HG03575 (cell line): ENCODE results near the gene PLA1A.
"Not testable (repeated sequence)": the region's sequence is repeated elsewhere in the genome, so short reads cannot be mapped to it uniquely, and the experiment has no call there.

Experiments
- ATAC-seq: cut with Tn5 transposase; IDR thresholded peaks from one replicate; pipeline ENCODE4 v1.9.1; 2021; ENCODE audit not compliant: unreplicated experiment, insufficient number of reproducible peaks, low FRiP score; ENCODE audit errors: extremely low read depth

PLA1A gene

DNA sequence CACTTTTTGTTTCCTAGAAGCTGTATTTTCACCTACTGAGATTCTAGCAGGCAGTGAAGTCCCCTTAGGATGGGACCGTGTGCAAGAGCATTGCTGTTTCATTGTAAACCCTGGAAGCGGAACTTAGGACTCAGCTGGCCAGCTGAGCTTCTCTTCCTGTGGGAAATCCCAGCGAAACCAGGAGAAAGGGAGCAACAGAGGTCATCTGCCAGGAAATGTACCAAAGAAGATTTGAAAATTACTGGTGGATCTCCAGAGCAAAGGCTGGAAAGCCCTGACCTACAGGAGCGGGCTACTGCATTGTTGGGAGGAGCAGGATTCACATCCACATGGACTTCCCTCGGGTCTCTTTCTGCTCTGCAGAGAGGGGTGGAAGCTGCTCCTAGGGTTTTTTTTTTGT lies 26.0 kb upstream of the PLA1A start:
- no peak for ATAC-seq

- ATAC-seq = no peak
These were observed 22.2 kb upstream of the PLA1A start for GRCh38 chr3:119575507-119575906.

DNA sequence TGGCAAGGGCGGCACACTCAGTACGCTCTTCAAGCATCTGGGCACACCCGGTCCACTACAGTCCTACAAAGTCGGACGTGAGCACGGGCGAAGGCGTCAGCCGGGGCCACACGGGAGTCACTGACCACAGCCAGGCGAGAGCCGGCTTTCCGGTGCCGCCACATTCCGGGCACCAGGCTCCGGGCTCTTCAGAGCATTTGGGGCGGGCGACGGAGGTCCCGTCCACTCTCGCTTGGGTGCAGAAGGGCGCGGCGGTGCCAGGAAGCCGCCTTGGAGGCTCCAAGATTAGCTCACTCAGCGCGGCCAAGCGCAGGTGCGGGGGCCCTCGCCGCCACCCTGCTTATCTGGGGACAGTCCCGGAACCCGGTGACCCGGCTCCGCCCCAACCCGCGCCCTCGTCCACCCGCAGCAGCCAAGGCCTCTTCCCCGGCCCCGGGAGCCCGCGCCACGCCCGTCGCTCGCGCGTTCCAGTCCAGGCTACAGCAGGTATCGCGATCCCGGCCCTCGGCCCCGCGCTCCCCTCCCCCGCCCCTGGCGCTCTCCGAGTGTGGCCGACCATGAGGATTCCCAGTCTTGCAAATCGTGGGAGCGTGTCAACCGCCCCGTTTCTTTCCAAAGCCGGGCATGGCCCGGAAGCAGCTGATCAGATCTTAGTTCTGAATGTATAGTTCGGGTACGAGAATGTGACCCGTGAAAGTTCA lies 18.2 kb upstream of the PLA1A start, which contains the start of gene ADPRH:
Gene ADPRH, plus strand, starts transcription at position 127 of the 701 bp plus-strand sequence. CDS start 2,678 bp downstream, outside the sequence.
- ATAC-seq = peak; percentile 31

GRCh38 chr3:119580067-119580760 lies 17.5 kb upstream of the PLA1A start:
- peak; percentile 32 for ATAC-seq

DNA sequence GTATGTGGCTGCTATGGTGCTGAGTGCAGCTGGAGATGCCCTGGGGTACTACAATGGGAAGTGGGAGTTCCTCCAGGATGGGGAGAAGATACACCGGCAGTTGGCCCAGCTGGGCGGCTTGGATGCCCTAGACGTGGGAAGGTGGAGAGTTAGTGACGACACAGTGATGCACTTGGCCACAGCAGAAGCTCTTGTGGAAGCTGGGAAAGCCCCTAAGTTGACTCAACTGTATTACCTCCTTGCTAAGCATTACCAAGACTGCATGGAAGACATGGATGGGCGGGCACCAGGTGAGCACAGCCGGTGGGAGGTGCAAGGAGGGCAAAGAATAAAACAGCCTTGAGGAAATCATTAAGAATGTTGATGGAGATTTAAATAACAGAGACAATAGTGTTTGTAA lies 15.5 kb upstream of the PLA1A start:
- ATAC-seq = no peak

GRCh38 chr3:119585208-119585607 lies 12.5 kb upstream of the PLA1A start:
- ATAC-seq = no peak

- ATAC-seq = no peak
These were observed 11.7 kb upstream of the PLA1A start for GRCh38 chr3:119585856-119586570.

GRCh38 chr3:119586733-119587172 lies 10.9 kb upstream of the PLA1A start:
- no peak for ATAC-seq

- ATAC-seq = no peak
These were observed 9.6 kb upstream of the PLA1A start for GRCh38 chr3:119588112-119588511.

DNA sequence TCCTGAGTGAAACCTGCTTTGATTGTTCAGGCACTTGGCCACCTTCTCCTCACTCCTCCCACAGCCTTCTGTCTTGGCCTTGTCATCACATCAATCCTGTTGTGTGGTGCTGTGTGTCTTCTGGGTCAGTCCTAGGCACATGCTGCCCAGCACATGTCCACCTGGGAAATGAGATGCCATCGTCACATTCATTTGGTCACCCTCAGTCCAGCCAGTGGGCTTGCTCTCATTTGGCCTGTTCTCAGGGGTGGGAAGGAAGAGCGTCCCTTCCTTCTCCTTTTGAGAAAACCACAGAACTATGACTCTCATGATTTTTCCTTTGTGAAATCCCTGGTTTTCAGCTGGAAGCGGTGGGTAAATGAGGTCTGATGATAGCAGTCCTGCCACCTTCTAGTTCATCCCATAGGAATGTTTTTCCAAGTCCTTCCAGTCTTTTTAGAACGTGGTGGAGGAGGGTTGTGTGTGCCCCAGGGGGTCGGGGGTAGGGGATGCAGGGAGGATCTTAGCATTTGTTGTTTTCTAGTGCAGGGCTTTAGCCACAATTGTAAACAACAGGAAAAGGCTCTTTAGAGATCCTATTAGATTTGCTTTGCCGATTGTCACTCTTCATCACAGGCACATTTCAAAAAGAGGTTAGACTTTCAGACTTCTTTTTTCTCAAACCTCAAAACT lies 8.4 kb upstream of the PLA1A start:
- no peak for ATAC-seq

DNA sequence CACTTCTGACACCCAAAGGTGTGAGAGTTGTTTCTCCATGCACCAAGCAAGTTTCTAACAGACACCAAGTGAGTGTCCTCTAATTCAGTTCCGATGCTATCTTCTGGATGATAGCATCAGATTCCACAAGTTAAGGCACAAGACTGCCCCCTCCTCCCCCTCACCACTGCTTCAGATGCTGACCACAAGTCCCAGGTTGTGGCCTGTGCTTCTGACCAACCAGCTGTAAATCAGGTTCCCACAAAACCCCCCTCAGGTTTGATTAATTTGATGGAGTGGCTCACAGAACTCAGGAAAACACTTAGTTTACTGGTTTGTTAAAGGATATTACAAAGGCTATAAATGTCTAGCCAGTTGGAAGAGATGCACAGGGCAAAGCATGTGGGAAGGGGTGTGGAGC lies 7.0 kb upstream of the PLA1A start:
- no peak for ATAC-seq

GRCh38 chr3:119592861-119593260 lies 4.8 kb upstream of the PLA1A start:
- ATAC-seq = no peak

GRCh38 chr3:119594066-119594465 lies 3.6 kb upstream of the PLA1A start:
- no peak for ATAC-seq

DNA sequence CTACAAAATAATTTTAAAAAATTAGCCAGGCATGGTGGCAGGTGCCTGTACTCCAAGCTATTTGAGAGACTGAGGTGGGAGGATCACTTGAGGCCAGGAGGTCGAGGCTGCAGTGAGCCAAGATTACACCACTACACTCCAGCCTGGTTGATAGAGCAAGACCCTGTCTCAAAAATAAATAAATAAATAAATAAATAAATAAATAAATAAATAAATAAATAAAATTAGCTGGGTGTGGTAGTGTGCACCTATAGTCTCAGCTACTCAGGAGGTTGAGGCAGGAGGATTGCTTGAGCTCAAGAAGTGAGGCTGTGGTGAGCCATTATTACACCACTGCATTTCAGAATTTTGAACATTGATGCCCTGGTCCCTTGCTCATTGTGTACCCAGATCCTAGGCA lies 2.8 kb upstream of the PLA1A start:
- not testable (repeated sequence) for ATAC-seq

GRCh38 chr3:119595639-119596334 lies 1.9 kb upstream of the PLA1A start:
- no peak for ATAC-seq

GRCh38 chr3:119596398-119596797 lies 1.3 kb upstream of the PLA1A start:
- no peak for ATAC-seq

DNA sequence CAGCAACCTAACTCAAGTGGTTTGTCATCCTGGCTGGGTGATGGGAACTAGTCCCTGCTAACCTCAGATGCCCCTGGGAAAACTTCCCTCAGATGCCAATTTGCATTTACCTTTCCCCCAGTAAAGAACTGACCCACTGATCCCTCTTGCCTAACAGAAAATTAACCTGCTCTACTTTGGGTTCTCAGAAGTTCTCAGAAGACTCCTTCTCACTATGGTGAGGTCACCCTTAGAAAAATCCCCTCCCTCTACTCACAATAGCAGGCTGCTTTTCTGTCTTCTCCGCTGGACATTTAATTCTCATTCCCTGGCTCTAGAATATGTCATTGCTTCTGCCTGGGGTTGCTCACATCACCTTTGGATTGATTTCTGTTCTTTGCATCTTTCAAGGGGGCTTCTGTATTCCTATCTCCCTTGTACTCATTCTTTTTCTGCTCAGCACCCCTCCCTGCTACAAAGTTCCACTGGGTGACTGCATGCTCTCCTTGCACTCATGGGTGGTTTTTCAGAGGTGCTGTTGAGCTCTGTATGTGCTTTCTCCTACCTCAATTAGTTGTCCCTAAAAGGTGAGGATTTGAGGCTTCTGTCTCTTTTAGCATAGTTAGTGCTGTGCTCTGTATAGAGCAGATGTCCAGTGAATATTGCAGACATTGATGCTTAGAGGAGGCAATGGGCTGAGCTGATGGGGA lies 869 bp downstream of the PLA1A start:
- ATAC-seq = peak; percentile 37

DNA sequence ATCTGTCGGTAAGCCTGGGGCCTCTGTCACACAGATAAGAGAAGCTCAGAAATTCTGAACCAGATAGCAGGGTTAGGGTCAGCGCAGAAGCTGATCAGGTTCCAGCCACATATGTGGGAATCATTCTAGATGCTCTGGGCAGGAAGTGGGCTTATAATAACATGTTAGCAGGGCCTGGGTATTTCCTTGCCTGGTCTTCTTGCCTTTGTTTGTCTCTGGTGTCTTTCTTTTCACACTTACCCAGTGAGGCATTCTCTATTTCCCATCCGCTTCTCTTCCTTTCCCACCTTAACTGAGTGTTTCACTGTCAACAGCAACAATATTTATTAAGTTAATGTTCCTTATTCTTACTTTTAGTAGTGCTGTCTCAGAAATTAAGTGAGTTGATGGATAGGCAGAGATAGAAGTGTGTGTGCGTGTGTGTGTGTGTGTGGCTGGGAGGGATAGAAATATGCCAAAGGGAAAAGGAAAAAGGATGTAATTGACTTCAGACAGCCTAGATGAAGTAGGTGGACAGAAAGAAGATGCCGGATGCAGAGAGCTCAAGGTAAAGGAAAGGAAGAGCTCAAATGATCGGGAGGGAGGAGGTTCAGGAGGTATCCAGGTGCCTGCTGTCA lies 2.0 kb downstream of the PLA1A start:
- ATAC-seq = no peak
